Astrocyte of the cerebellum (primary cell): Measurements from ENCODE around the gene SCN9A.
"Not testable (repeated sequence)": the region's sequence is repeated elsewhere in the genome, so short reads cannot be mapped to it uniquely, and the experiment has no call there.

Source experiments
- DNase-seq: peaks from one replicate; pipeline ENCODE4 v3.0.0-alpha.2; 2011; ENCODE audit warnings: low read depth
- H3K4me3 ChIP-seq: 2 replicates; pipeline ENCODE4 v1.5.1; 2011; ENCODE audit warnings: mild to moderate bottlenecking, low read depth, low read length, moderate library complexity
- CTCF ChIP-seq: IDR thresholded peaks from 2 replicates; pipeline ENCODE4 v1.5.1; 2012; ENCODE audit warnings: low read length, low read depth, moderate library complexity, mild to moderate bottlenecking; ENCODE audit errors: missing control alignments
- in situ Hi-C: cut with HindIII; loops from 2 replicates; pipeline ENCODE4 v1.10.0; 2017; ENCODE audit warnings: low sequenced_read_pairs

The SCN9A gene

GRCh38 chr2:166411473-166412230 is 35.9 kb upstream of the SCN9A start:
- no peak overlapping the region for H3K4me3 ChIP-seq

GRCh38 chr2:166410828-166411472 is 35.2 kb upstream of the SCN9A start:
- in situ Hi-C loops = no loop called here
- H3K4me3 ChIP-seq = no peak overlapping the region
- DNase-seq = peak; percentile 29
- TF ChIP-seq CTCF = no peak

More at GRCh38 chr2:166411473-166412230, 35.9 kb upstream of the SCN9A start:
- peak; percentile 66 for DNase-seq
- no peak for TF ChIP-seq CTCF
- in situ Hi-C loops = no loop called here

DNA sequence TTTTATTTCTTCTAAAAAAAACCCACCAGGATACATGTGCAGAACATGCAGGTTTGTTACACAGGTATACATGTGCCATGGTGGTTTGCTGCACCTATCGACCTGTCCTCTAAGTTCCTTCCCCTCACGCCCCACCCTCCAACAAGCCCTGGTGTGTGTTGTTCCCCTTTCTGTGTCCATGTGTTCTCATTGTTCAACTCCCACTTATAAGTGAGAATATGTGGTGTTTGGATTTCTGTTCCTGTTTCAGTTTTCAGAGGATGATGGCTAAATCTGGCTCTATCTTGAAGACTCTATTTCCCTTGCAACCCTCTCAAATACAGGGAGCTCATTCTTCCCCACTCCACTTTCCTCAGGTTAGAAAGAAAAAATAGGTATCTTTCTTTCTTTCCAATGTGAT is 32.0 kb upstream of the SCN9A start:
- H3K4me3 ChIP-seq, in situ Hi-C loops, DNase-seq: not testable (repeated sequence)

DNA sequence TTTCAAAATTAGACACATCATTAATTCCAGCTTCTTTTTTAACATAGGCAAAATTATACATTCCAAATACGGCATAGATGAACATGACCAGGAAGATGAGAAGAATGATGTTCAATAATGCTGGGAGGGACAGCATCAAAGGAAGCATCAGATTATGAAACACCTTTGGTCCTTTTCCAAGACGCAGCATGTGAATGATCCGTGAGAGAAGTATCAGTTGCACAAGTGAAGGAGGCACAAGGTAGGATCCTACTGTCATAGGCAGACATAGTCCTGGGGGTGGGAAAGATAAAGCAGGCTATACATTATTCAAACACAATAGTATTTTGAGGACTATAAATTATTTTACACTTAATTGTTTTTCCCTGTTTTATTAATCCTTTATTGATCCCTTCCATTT is 30.6 kb upstream of the SCN9A start:
- no peak for TF ChIP-seq CTCF
- no peak overlapping the region for H3K4me3 ChIP-seq
- in situ Hi-C loops = no loop called here
- no peak for DNase-seq

DNA sequence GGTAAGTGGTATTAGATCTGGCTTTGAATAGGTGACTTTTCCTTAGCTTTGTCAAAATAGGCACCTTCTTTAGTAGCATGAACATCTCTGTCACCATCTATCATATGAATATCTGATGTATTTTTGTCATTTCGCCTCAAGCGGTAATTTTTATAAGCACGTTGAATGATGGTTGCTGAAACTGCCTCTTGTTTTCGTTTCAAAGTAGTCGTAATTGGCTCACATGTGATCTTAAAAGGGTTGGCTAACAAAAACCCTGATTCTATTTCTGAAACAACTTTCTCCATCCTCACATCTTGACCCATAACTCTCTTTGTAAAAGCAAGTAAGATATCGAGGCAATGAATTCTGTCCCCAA is 29.8 kb upstream of the SCN9A start:
- no peak overlapping the region for H3K4me3 ChIP-seq
- no peak for DNase-seq
- TF ChIP-seq CTCF = no peak
- in situ Hi-C loops = no loop called here

- DNase-seq = no peak
- no peak overlapping the region for H3K4me3 ChIP-seq
- no peak for TF ChIP-seq CTCF
- in situ Hi-C loops = no loop called here
These were observed 29.3 kb upstream of the SCN9A start for GRCh38 chr2:166404831-166405568.

- in situ Hi-C loops = loop anchor here (25.0 kb wide), 1 partner anchor 207 kb away; no protein-coding TSS in a partner anchor
- no peak for DNase-seq
- no peak for TF ChIP-seq CTCF
- H3K4me3 ChIP-seq = no peak overlapping the region
These were observed 18.5 kb upstream of the SCN9A start for GRCh38 chr2:166394245-166394644.
